Bronchial epithelial cell (primary cell): ENCODE measurements around the gene GRIK4. TPM values are rescaled to one million over a fixed set of nuclear protein-coding genes. Genes with fewer than 3 reads are reported as not detected.

Experiments used
- DNase-seq: peaks from one replicate; pipeline ENCODE4 v3.0.0-alpha.2; 2010; ENCODE audit warnings: low read depth
- FAIRE-seq: peaks from 2 replicates; lab custom pipeline; 2011; peaks lifted over from hg19 to GRCh38; lab: Jason Lieb, UNC
- H3K27me3 ChIP-seq: 2 replicates; pipeline ENCODE4 v1.5.1; 2011; ENCODE audit warnings: low read length; ENCODE audit not compliant: control insufficient read depth, insufficient read depth
- H3K36me3 ChIP-seq: 2 replicates; pipeline ENCODE4 v1.5.1; 2011; ENCODE audit warnings: low read length; ENCODE audit not compliant: control insufficient read depth, insufficient read depth
- H3K4me3 ChIP-seq: 2 replicates; pipeline ENCODE4 v1.5.1; 2011; ENCODE audit warnings: mild to moderate bottlenecking, low read depth, low read length, control low read depth
- total RNA-seq: library from RNA; depleted of rRNA; stranded (reverse); fragments of >200 nt; gene quantifications from 2 replicates; pipeline ENCODE4 v1.2.1, GENCODE V29; 2014
- TF ChIP-seq, protein P1 (sequence below): IDR thresholded peaks from 2 replicates; pipeline ENCODE4 v1.5.1; 2011; ENCODE audit warnings: mild to moderate bottlenecking, moderate library complexity, low read length, control low read depth, inconsistent platforms; ENCODE audit not compliant: insufficient read depth, severe bottlenecking

Gene GRIK4
- total RNA-seq, 1 donor from 2014 or later: not detected

DNA sequence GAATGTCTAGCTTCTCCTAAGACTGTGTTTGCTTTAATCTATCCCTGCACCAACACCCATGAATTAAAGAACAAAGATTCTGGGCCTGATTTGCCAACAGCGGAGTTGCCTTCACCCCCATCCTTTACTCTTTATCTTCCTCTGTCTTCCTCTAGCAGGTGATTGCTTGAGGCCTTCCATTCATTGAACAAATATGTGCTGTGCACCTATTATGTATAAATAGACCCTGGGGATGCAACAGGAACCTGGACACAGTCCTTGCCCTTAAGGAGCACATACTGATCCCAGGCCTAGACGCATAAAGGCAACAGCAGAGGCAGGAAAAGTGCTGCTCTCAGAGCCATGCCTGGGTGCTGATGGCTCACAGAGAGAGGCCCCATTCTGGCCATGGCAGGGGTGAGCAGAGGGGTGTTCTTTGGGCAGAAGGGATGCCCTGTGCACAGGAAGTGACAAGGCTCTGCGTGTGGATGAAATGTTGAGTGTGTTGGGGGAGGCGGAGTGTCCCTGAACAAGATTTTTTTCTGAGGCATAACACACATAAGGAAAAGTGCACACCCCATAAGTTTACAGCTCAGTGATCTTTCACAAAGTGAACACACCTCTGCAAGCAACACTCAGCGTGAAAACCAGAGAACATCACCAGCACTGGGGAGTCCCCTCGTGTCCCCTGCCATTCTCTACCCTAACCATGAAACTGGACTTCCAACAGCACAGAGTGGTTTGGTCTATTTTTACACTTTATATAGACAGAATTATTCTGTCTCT lies 145.9 kb downstream of the GRIK4 start:
- FAIRE-seq: no peak
- Histone ChIP-seq H3K27me3 (no peaks in the 10 kb centered on the region), H3K36me3 (no peaks in the 10 kb centered on the region), H3K4me3 (no peak overlapping the region)
- TF ChIP-seq, protein P1, sequence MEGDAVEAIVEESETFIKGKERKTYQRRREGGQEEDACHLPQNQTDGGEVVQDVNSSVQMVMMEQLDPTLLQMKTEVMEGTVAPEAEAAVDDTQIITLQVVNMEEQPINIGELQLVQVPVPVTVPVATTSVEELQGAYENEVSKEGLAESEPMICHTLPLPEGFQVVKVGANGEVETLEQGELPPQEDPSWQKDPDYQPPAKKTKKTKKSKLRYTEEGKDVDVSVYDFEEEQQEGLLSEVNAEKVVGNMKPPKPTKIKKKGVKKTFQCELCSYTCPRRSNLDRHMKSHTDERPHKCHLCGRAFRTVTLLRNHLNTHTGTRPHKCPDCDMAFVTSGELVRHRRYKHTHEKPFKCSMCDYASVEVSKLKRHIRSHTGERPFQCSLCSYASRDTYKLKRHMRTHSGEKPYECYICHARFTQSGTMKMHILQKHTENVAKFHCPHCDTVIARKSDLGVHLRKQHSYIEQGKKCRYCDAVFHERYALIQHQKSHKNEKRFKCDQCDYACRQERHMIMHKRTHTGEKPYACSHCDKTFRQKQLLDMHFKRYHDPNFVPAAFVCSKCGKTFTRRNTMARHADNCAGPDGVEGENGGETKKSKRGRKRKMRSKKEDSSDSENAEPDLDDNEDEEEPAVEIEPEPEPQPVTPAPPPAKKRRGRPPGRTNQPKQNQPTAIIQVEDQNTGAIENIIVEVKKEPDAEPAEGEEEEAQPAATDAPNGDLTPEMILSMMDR: no peak
- DNase-seq: no peak

DNA sequence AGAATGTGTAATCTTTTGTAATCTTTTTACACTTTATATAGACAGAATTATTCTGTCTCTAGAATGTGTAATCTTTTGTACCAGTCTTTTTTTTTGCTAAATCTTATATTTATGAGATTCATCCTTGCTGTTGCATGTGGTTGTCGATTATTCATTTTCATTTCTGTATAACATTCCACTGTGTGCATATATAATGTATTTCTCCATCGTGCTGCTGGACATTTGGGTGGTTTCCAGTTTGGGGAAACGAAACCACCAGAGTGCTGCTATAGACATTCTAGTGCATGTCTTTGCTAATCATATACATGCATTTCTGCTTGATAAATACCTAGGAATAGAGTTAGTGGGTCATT lies 146.5 kb downstream of the GRIK4 start:
- DNase-seq (no peak), FAIRE-seq (no peak)
- TF ChIP-seq, protein P1: no peak
- Histone ChIP-seq H3K36me3 (no peaks in the 10 kb centered on the region), H3K4me3 (no peak overlapping the region), H3K27me3 (no peaks in the 10 kb centered on the region)

DNA sequence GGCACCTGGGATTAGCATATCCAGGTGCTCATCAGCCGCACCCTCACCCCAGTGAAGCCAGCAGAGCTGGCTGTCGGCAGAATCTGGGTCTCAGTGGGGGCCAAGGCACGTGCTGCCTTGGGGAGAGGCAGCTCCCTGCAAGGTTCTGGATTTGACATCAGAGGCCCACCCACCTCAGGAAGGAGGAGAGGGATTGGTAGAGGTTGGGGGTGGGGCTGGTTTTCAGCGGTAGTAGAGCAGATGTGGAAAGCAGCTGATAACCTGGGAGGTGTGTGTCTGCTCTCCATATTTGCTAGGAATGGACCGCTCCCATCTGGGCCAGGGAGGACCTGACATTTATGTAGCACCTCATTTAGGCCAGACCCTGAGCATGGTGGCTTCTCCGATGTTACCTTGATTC lies 147.5 kb downstream of the GRIK4 start:
- DNase-seq (no peak), FAIRE-seq (no peak)
- no peaks in the 10 kb centered on the region for H3K27me3 ChIP-seq
- H3K4me3 ChIP-seq: no peak overlapping the region
- TF ChIP-seq, protein P1: no peak
- H3K36me3 ChIP-seq: no peaks in the 10 kb centered on the region

DNA sequence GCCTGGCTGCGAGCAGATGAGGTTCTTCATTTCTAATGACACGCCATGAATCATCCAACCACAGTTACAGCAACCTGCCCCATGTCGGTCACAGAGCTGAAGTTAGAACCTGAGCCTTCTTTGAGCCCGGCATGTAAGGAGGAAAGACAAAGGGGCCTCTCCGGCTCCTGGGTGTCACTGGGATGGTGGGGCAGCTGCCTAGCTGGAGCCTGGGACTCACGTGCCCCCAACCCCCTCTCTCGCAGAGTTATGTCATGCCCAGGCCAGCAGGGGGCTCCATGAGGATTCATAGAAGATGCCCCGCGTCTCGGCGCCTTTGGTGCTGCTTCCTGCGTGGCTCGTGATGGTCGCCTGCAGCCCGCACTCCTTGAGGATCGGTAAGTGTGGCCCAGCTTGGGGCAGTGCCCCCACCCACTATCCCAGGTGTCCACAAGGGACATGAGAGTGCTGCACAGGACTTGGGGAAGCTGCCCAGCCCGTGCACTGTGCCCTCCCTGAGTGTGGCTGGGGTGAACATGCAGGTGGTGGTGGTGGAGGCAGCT lies 148.5 kb downstream of the GRIK4 start:
- no peaks in the 10 kb centered on the region for H3K36me3 ChIP-seq
- no peaks in the 10 kb centered on the region for H3K27me3 ChIP-seq
- no peak for FAIRE-seq
- TF ChIP-seq, protein P1: peak; percentile 47
- DNase-seq: peak; percentile 59
- H3K4me3 ChIP-seq: no peak overlapping the region

DNA sequence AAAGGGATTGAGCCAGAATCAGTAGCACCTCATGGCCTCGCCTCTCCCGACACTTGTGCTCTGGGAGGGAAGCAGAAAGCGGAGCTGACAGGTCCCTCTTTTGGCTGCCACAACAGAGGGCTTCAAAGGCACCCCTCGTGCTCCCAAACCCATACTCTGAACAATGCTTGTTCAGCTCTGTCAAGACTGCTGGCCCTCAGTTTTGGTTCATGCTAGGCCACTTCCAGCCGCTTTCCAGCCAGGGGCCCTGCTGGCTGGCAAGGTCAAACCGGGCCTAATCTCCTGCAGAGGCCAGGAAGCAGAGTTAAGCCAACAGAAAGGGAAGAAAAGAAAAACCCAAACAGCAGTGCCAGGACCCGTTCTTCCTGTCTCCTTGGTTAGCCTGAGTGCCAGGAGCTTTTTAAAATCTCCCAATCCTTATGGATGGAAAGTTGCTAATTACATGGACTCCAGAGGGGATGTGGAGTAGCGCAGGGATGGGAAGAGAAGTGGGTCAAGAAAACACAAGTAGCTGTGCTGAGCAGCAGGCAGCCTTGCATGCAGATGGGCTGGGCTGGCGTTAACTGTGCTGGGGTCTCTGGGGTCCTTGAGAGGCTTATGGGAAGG lies 150.6 kb downstream of the GRIK4 start:
- TF ChIP-seq, protein P1: no peak
- Histone ChIP-seq H3K27me3 (no peaks in the 10 kb centered on the region), H3K36me3 (no peaks in the 10 kb centered on the region), H3K4me3 (no peak overlapping the region)
- FAIRE-seq (no peak), DNase-seq (no peak)
